Measurements from ENCODE around the gene HMHB1.
"Not testable (repeated sequence)": the region's sequence is repeated elsewhere in the genome, so short reads cannot be mapped to it uniquely, and the experiment has no call there.

The HMHB1 gene

DNA sequence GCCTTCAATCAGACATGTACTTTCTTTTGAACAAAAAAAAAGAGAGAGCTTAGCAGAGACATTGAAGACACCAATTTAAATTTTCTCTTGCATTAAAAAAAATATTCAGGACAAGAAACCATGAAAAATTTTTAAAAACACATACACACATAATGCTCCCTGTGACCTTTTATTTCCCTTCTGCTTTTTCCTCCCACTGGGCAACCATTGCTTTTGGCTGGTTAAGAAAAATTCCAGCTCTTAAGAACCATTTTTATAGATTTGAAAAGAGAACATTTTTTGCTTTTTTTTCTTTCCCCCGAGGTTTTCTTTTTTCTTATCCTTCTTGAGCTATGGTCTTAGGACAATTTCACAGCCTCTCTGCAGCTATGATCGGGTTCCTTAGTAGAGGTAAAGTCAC is 6.1 kb upstream of the HMHB1 start:
- DNase-seq, result no peak

DNA sequence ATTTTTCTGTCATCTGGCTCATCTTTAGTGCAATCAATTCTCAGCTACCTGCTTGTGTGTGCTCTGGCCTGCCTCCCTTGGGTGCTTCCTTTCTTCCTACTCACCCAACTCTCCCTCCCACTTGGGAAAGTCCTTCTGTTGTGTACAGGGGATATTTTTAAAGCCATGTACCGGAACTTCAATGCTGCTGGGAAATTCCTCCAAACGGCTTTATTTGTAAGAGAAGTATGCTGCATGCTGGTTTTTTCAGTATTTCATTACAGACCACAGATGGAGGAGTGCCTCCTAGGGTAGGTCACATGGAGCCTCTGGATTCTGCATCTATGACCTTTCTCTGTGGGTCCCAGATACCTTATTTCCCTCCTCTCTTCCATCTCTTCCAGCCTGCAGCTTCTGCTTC is 5.4 kb upstream of the HMHB1 start:
- DNase-seq, result no peak

DNA sequence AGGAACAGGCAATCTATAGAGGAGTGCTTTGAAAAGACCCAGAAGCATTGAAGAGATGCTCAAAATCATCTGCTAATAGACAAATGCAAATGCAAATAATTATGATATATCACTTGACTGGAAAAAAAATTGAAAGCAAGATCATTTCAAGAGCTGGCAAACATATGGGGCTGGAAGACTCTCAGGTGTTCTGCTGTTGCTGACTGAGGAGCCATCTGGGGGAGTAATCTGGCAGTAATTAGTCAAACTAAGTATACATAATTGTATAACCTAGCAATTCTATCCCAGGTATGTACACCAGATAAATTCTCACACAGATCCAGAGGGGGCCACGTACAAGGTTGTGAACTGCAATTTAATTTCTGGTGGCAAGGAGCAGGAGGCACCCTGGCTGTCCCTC is 4.6 kb upstream of the HMHB1 start:
- no peak for DNase-seq

DNA sequence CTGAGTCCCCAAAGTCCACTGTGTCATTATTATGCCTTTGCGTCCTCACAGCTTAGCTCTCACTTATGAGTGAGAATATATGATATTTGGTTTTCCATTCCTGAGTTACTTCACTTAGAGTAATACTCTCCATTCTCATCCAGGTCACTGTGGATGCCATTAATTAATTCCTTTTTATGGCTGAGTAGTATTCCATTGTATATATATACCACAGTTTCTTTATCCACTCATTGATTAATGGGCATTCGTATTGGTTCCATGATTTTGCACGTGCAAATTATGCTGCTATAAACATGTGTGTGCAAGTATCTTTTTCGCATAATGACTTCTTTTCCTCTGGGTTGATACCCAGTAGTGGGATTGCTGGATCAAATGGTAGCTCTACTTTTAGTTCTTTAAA is 4.4 kb downstream of the HMHB1 start:
- not testable (repeated sequence) for DNase-seq

DNA sequence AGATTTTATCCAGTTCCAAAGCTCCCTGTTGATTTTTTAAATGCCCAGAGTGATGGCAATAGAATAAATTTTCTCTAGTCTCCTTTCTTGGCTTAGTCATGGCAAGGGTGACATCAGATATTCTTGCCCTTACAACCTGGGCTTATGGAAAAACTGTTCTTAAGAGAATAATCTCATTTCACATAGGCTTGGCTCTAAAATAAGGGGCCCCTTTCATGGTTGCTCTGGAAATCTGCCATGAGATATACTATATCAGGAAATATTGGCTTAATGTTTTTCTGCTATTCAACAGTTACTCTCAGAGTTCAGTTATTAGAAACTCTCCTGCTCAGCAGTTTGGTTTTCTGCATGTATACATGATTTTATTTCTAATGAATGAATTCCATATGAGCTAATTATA is 7.8 kb downstream of the HMHB1 start:
- no peak for DNase-seq

- DNase-seq, result no peak
These were observed 8.5 kb downstream of the HMHB1 start for GRCh38 chr5:143820451-143820850.

DNA sequence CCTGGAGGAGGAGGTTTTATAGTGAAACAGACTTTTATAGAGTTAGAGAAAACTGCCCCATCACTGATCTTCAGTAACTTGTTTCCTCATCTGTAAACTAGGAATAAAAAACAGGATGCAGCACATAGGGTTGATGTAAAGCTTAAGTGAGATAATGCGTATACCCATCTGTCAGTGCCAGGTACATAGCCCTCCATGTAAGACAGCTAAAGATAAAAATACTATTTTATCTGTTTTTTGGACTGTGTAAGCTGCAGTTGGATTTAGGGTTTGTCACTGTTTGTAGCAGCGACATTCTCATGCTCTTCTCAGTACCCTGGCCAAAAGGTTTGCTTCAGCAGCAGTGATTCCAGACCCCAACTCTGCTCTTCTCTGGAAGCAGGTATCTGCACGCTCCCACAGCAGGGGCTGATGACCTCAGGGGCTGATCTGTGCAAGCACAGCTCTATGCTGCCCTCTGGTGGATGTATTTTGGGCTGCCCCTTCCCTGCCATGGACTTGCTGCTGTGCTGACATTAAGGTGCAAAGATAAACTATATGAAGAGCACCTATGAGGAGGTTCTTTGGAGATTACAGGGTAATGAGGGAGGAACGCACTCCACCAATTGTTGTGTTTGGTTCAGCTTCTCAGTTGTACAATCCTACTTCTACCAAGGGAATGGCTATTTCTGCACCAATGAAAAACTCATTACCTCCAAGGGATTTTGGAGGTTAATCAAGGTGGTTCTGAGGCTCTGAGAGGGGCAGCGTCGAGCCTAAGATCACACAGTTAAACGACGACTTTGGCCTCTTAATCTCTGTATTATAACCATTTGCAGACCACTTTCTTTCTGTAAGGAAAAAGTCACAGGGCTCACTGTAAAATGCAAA is 13.1 kb downstream of the HMHB1 start:
- peak; percentile 54 for DNase-seq

DNA sequence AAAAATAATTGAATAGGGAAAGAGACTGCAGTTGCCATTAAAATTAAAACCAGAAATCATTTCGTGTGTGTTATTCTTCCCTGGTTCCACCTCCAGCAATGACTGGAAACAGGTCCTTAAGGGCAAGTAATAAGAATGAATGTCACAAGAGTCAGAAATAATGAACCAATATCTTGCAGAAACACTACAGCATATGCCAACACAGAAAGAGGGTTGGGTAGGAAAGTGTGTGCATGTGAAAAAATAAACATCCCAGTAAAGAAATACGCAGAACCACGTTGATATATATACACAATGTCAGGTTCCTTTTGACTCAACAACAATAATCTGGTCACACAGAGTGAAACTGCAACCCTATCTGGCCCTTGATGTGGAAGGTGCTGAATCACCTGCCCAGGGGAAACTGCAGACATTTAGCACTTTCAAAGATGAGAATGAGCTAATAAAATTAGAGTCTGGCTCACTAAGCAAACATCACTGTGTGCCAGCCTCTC is 15.0 kb downstream of the HMHB1 start:
- DNase-seq, result peak; percentile 41

DNA sequence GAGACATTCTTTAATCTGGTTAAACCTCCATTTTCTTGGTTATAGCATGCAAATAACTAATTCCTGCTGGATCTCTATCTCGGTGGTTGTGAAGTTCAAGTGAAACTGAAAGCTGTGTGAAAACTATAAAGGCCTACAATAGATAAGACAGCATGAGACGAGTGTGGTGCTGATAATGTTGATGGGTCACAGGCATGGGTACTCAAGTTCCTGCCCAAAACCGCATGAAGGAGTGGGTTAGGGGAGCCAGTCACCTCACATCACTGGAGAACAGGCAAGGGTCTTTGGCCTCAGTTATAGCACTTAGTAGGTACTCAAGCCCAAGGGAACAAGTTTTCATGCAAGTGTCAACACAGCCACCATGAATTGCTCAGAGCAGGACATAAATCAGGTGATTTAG is 16.7 kb downstream of the HMHB1 start:
- DNase-seq, result no peak

DNA sequence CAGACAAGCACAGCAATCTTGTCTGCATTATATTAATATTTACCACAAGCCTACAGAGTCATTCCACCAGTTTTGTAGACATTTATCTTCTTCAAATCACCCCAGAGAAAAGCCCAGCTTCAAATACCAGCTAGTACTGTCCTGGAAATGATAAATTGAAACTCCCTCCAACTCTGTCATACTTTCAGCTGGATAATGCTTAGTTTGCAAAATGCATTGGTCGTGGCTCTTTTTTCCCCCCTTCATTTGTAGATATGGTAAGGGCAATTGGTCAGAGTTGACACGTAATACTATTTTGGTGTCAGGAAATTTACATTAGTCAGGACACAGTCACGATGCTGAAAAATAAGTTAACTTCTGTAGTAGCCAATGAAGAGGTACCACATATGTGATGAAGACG is 21.2 kb downstream of the HMHB1 start:
- DNase-seq, result no peak

DNA sequence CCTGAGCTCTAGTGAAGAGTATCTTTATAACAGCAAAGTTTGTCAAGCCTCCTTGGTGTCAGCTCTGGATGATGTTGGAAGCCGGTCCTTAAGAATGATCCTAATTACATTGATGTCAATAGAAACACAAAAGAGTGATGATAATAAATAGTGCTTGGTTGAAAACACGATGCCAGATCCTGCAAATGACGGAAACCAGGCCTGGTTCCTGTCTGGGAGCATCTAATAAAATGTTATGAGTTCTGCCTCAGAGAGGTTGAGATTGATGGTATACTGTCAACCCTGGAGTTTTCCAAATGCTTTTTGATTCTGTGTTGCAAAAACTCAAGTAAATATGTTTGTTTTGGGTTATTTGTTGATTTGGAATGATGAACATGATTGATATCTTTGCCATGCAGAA is 23.3 kb downstream of the HMHB1 start:
- DNase-seq, result no peak

- DNase-seq, result no peak
These were observed 24.3 kb downstream of the HMHB1 start for GRCh38 chr5:143836161-143836725.

- no peak for DNase-seq
These were observed 25.4 kb downstream of the HMHB1 start for GRCh38 chr5:143837306-143837848.

DNA sequence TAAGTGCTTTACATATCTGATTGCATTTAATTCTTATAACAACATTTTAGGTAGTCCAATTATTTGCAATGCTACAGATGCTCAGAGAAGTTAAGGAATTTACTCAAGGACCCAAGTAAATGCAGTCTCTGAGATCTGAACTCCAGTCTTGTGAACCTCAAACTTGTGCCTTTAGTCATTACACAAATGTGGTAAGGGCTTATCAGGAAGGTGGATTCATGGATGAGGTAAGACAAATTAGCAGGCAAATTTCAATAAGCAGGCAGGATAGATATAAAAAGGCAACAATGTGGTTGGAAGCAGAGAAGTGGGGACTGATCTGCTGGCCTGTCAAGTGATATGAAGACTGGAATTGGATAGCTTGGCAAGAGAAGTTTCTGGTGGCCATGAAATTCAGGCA is 29.5 kb downstream of the HMHB1 start:
- DNase-seq, result no peak

DNA sequence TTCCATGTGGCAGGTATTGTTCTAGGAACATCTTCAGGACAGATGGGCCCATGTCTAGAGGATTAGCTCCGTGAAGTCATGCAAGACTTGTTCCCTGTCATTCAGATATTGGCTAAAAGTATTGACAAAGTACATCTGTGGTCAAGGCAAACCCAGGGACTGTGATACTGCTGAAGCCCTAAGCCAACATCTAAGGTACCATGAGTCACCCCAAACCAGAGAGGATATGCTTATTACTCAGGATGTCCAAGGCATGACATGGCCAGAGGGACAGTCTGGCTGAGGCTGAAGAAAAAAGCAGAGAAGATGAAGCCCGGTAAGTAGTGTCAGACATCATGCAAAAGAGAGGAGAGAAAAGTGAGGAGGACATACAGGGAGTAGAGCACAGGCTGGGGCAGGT is 31.0 kb downstream of the HMHB1 start:
- no peak for DNase-seq

DNA sequence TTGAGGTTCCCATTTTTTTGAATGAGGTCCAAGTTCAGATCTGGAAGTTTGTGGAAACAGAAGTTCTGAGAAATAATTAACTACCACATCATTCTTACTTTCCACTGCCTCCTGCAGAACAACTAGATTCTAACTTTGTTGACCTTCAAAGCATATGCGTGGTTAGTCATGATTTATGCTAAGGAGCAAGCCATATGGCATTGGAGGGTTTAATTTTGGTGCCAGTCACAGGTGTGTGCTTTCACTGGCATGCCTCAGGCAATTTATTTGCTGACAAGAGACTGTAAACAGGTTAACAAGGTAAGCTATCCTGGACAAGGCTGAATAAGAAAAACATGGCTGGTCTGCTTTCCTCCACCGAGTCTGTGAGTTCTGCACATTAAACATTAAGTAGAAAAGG is 31.5 kb downstream of the HMHB1 start:
- no peak for DNase-seq

DNA sequence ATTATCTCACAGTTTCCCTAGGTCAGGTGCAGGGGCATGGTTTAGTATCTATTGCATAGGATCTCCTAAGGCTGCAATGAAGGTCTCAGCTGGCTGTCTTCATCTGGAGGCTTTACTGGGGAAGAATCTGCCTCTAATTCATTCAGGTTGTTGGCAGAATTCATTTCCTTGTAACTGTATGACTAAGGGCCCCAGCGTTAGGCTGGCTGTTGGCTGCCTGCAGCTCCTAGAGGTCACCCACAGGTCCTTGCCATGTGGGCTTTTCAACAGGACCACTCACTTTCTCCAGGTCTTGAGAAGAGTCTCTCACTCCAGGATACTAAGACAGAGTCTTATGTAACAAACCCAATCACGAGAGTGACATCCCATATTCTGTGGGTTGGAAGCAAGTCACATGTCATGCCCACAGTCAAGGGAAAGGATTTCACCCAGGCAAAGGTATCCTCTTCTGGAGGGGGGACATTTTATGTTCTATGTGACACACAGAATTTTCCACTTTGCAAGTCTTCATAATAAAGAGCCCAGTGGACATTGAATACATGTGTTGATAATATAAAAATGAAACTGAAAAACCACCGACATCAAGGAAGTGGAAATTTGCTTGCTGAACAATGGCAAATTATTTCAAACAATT is 38.2 kb downstream of the HMHB1 start:
- no peak for DNase-seq

DNA sequence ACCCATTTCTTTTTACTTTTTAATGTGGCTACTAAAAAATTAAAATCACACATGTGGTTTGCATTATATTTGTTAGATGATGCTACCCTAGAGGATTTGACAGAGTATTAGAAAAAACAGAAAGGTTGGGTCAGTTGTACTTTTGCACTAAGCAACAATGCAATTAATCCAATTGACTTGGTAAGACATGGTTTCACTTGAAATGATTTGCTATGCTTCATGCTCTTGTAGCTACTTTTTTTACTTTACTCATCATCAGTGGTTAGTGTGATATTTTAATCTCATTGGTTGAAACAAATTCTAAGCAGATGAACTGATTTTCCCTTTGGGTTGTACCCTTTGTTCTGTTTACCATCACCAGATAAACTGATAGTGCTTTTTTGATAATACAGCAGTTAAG is 39.4 kb downstream of the HMHB1 start:
- DNase-seq, result no peak

GRCh38 chr5:143860211-143860610 is 48.2 kb downstream of the HMHB1 start:
- DNase-seq, result no peak

DNA sequence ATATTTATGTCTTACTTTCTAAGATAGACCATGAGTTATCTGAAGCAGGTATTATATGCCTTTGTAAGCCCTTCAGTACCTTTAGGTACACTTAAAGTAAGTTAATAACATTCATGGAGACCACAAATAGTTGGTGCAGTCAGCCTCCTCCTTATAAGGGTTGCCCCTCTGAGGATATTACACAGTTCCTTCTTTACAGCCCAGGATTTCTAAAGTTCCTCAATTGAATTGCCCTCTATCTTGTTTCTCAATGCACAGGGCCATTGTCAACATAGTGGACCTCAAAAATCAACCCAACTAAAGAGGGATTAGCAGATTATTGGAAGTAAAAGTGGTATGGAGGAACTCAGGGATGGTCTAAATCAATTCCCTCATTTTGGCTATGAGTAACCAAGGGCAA is 50.3 kb downstream of the HMHB1 start:
- no peak for DNase-seq

DNA sequence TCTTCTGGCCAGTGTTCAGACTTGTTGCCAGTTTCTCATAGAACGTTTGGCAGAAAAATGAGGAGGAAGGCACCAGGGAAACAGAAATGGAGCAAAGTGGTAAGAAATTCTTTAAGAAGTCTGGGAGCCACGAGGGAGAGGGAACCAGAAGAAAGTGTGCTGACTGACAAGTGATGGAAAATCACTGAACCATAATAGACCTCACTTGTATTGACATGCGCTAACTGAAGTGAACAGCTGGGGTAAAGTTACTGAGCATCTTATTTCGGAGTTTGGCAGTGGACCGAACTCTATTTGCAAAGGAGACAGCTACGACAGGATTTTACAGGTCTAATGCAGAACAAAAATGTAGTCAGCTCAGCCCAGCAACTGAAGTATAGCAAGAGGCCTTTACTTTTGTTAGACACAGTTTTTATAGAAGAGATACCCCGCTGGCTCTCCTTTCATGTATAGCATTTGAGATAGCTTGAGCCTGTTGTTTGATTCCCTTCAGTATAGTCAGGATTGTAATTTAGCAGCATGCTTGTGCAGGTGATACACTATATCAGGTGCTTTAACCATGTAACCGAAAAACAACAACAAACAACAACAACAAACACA is 53.6 kb downstream of the HMHB1 start:
- no peak for DNase-seq

Data from NCI-H1105 (cell line).